Bronchial epithelial cell (primary cell): Measurements from ENCODE around the gene SDR42E2. TPM values are rescaled to one million over a fixed set of nuclear protein-coding genes. Genes with fewer than 3 reads are reported as not detected.
"Not testable (repeated sequence)": the region's sequence is repeated elsewhere in the genome, so short reads cannot be mapped to it uniquely, and the experiment has no call there.

Experiments
- DNase-seq: peaks from one replicate; pipeline ENCODE4 v3.0.0-alpha.2; 2010; ENCODE audit warnings: low read depth
- FAIRE-seq: peaks from 2 replicates; lab custom pipeline; 2011; peaks lifted over from hg19 to GRCh38; lab: Jason Lieb, UNC
- H3K27me3 ChIP-seq: 2 replicates; pipeline ENCODE4 v1.5.1; 2011; ENCODE audit warnings: low read length; ENCODE audit not compliant: control insufficient read depth, insufficient read depth
- H3K36me3 ChIP-seq: 2 replicates; pipeline ENCODE4 v1.5.1; 2011; ENCODE audit warnings: low read length; ENCODE audit not compliant: control insufficient read depth, insufficient read depth
- H3K4me3 ChIP-seq: 2 replicates; pipeline ENCODE4 v1.5.1; 2011; ENCODE audit warnings: mild to moderate bottlenecking, low read depth, low read length, control low read depth
- total RNA-seq: library from RNA; depleted of rRNA; stranded (reverse); fragments of >200 nt; gene quantifications from 2 replicates; pipeline ENCODE4 v1.2.1, GENCODE V29; 2014
- TF ChIP-seq, protein P1 (sequence below): IDR thresholded peaks from 2 replicates; pipeline ENCODE4 v1.5.1; 2011; ENCODE audit warnings: mild to moderate bottlenecking, moderate library complexity, low read length, control low read depth, inconsistent platforms; ENCODE audit not compliant: insufficient read depth, severe bottlenecking

The SDR42E2 gene
- total RNA-seq, 1 donor from 2014 or later = not detected

DNA sequence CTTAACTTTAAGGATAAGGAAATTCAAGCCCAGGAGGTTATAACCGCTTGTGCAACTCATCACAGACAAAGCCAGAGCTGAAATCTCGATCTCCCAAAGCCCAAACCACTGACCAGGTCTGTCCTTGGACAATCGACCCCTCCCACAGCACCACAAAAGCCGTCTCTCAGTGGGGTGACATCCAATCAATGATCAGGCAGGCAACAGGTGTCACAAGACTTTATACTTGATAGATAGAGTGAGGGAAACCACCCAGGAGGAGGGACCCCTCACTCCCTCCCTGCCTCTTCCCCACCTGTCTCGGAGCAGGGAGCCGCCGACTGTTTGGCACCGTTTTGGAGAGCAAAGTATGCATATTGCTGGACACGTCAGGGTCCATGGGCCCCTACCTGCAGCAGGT, 14.5 kb upstream of the SDR42E2 start:
- Histone ChIP-seq H3K4me3 (no peak overlapping the region), H3K27me3 (peaks cover 4% of the 10 kb centered on the region), H3K36me3 (no peaks in the 10 kb centered on the region)
- TF ChIP-seq, protein P1, sequence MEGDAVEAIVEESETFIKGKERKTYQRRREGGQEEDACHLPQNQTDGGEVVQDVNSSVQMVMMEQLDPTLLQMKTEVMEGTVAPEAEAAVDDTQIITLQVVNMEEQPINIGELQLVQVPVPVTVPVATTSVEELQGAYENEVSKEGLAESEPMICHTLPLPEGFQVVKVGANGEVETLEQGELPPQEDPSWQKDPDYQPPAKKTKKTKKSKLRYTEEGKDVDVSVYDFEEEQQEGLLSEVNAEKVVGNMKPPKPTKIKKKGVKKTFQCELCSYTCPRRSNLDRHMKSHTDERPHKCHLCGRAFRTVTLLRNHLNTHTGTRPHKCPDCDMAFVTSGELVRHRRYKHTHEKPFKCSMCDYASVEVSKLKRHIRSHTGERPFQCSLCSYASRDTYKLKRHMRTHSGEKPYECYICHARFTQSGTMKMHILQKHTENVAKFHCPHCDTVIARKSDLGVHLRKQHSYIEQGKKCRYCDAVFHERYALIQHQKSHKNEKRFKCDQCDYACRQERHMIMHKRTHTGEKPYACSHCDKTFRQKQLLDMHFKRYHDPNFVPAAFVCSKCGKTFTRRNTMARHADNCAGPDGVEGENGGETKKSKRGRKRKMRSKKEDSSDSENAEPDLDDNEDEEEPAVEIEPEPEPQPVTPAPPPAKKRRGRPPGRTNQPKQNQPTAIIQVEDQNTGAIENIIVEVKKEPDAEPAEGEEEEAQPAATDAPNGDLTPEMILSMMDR = no peak
- DNase-seq = no peak
- no peak for FAIRE-seq

DNA sequence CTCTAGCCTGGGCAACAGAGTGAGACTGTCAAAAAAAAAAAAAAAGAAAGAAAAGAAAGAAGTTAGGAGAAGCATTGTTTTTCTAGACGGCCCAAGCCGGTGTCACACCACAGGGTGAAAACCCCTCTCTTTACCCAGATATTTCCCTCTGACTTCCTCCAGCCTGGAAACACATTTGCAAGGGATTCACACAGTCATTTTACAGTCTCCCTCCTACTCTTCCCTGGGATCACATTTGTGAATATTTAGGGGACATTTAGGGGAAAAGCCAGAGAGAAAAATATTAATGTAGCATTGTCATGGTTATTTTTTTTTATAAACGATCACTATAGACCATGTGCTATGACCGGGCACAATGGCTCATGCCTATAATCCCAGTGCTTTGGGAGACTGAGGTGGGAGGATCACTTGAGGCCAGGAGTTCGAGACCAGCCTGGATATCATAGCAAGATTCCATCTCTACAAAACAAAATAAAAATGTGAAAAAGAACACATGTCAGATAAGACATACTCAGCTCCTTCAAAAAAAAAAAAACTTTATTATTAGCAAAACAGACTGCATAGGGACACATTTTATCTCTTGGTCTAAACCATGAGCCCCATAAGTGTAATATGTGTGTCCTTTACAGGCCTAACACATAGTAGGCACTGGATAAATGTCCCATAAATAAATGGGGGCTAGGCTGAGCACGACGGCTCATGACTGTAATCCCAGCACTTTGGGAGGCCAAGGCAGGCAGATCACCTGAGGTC, 10.9 kb upstream of the SDR42E2 start:
- FAIRE-seq (no peak), DNase-seq (no peak)
- H3K36me3 ChIP-seq = no peaks in the 10 kb centered on the region
- peaks cover 4% of the 10 kb centered on the region for H3K27me3 ChIP-seq
- no peak overlapping the region for H3K4me3 ChIP-seq
- TF ChIP-seq, protein P1 = no peak

DNA sequence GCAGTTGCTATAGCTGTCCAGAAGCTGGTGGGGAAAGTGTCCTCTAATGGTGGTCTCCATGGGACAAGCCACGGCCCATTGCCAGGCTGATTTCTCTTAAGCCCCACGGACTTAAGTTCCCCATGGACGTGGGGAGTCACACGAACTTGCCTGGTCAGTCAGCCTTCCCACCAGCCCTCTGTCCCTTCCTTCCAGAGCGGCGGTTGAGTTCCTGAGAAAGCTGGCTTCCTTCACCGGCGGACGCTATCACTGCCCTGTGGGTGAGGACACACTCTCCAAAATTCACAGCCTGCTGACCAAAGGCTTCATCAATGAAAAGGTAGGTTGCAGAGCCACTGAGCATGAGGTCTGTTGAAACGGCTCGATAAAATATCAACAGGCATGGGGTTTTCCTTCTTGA, 10.0 kb upstream of the SDR42E2 start:
- DNase-seq (no peak), FAIRE-seq (no peak)
- H3K36me3 ChIP-seq = no peaks in the 10 kb centered on the region
- H3K4me3 ChIP-seq = no peak overlapping the region
- peaks cover 2% of the 10 kb centered on the region for H3K27me3 ChIP-seq
- TF ChIP-seq, protein P1 = no peak

DNA sequence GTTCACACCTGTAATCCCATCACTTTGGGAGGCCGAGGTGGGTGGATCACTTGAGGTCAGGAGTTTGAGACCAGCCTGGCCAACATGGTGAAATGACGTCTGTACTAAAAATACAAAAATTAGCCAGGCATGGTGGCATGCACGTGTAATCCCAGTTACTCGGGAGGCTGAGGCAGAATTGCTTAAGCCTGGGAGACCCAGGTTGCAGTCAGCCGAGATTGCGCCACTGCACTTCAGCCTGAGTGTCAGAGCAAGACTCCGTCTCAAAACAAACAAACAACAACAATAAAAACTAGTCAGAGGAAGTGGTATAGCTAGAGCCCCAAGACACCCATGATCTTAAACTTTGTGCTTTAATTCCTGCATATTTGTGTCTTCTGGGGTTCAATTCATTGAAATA, 9.2 kb upstream of the SDR42E2 start:
- DNase-seq = peak; percentile 25
- not testable (repeated sequence) for H3K4me3 ChIP-seq, H3K27me3 ChIP-seq, H3K36me3 ChIP-seq, FAIRE-seq

DNA sequence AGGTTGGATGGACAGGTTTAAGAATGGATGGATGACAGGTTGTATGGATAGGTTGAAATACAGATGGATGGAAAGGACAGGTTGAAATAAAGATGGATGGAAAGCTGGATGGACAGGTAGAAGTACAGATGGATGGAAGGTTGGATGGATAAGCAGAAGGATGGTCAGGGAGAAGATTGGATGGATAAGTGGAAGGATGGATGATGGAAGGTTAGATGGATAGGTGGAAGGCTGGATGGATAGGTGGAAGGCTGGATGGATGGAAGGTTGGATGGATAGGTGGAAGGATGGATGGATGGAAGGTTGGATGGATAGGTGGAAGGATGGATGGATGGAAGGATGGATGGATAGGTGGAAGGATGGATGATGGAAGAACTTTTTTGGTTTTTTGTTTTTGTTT, 905 bp upstream of the SDR42E2 start:
- TF ChIP-seq, protein P1 = no peak
- H3K36me3 ChIP-seq = no peaks in the 10 kb centered on the region
- no peak for FAIRE-seq
- DNase-seq = no peak
- peaks cover 4% of the 10 kb centered on the region for H3K27me3 ChIP-seq
- no peak overlapping the region for H3K4me3 ChIP-seq

DNA sequence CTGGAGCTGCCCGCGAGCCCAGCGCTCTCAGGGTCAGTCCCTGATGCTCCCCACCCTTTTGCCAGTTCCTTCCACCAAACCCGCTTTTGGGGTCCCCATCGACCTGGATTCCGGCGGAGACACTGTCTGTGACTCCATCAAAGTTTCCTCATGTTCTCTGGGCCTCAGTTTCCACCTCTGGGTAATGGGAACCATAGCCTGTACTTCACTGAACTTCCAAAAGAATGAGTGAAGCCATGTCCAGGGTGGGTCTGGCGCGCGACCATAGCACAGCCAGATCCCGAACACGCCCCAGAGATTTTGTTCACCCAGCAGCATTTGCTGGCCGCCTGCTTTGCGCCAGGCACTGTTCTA, 327 bp downstream of the SDR42E2 start:
- DNase-seq = no peak
- TF ChIP-seq, protein P1 = no peak
- Histone ChIP-seq H3K36me3 (no peaks in the 10 kb centered on the region), H3K27me3 (peaks cover 4% of the 10 kb centered on the region), H3K4me3 (no peak overlapping the region)
- no peak for FAIRE-seq
